ENCODE results near the gene BORA.
A peak's percentile ranks its signal among the peaks of the same experiment; 100 is the strongest.

The BORA gene
- long read RNA-seq, transcript BORA-202 (11 exons, 1,673 nt): major isoform, 64 of 245 reads
- long read RNA-seq, transcript BORA-203 (12 exons, 2,936 nt): minor isoform, 45 of 245 reads
- long read RNA-seq, partial matches to known transcripts: 3 of 245 reads
- long read RNA-seq, other reads (novel, unspliced or antisense): 133 of 245 reads

GRCh38 chr13:72727417-72728289 lies at the start of gene BORA, which contains the start of gene MZT1:
BORA (plus strand) TSS chr13:72727923; CDS start chr13:72728941, 1,018 bp downstream.
MZT1 (minus strand) TSS chr13:72727629; CDS start chr13:72727602, 27 bp downstream.
- peak within 1 kb of the TSS; percentile 88 for H3K27ac ChIP-seq (replicated peaks)
- H3K27me3 ChIP-seq (ENCODE audit: insufficient read depth, poor library complexity, severe bottlenecking): no peaks in the 10 kb centered on the region
- H3K4me3 ChIP-seq (replicated peaks; ENCODE audit: insufficient read depth, low read length): peak within 1 kb of the TSS; percentile 95
- DNase-seq (ENCODE audit: low read depth in 1 of 2, low spot score in 1 of 2): peak; percentile 86 to 99
- TF ChIP-seq SPI1 (IDR thresholded peaks at IDR 0.05; ENCODE audit: borderline replicate concordance, low read depth) (peak; percentile 58; the same call in 1 of the 2 replicates), GABPA (IDR thresholded peaks at IDR 0.05; ENCODE audit: low read depth) (no peak; the same call in 1 of the 2 replicates), POLR2AphosphoS5 (IDR thresholded peaks at IDR 0.05; ENCODE audit: low read depth) (peak; percentile 48)

DNA sequence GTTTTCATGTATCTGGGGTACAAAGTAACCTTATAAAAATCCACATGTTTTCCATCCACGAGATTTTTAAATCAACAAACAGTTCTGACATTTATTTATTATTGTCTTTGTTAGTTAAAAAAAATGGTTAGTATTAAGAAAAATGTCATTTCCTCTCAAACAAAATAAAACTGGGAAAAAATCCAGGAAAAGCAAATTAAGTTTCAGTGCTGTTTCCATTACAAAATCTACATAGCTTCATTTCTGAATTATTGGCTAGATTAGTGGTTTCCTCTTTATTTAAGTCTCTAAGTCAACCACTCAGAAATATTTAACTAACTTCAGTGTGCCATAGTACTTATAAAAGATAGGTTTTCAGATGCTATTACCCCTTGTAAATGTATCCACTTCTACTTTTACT lies 49.4 kb upstream of the BORA start:
- no peaks in the 10 kb centered on the region for H3K27me3 ChIP-seq (ENCODE audit: insufficient read depth, poor library complexity, severe bottlenecking)
- H3K4me3 ChIP-seq (replicated peaks; ENCODE audit: insufficient read depth, low read length): no peak overlapping the region
- DNase-seq (ENCODE audit: low read depth in 1 of 2, low spot score in 1 of 2): no peak
- TF ChIP-seq, protein P1, sequence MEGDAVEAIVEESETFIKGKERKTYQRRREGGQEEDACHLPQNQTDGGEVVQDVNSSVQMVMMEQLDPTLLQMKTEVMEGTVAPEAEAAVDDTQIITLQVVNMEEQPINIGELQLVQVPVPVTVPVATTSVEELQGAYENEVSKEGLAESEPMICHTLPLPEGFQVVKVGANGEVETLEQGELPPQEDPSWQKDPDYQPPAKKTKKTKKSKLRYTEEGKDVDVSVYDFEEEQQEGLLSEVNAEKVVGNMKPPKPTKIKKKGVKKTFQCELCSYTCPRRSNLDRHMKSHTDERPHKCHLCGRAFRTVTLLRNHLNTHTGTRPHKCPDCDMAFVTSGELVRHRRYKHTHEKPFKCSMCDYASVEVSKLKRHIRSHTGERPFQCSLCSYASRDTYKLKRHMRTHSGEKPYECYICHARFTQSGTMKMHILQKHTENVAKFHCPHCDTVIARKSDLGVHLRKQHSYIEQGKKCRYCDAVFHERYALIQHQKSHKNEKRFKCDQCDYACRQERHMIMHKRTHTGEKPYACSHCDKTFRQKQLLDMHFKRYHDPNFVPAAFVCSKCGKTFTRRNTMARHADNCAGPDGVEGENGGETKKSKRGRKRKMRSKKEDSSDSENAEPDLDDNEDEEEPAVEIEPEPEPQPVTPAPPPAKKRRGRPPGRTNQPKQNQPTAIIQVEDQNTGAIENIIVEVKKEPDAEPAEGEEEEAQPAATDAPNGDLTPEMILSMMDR (IDR thresholded peaks at IDR 0.05; ENCODE audit: insufficient read depth, low read length): no peak
- TF ChIP-seq SPI1 (IDR thresholded peaks at IDR 0.05; ENCODE audit: borderline replicate concordance, low read depth): no peak
- TF ChIP-seq POLR2AphosphoS5 (IDR thresholded peaks at IDR 0.05; ENCODE audit: low read depth): no peak
- no peak for TF ChIP-seq GABPA (IDR thresholded peaks at IDR 0.05; ENCODE audit: low read depth)
- TF ChIP-seq, protein P2, sequence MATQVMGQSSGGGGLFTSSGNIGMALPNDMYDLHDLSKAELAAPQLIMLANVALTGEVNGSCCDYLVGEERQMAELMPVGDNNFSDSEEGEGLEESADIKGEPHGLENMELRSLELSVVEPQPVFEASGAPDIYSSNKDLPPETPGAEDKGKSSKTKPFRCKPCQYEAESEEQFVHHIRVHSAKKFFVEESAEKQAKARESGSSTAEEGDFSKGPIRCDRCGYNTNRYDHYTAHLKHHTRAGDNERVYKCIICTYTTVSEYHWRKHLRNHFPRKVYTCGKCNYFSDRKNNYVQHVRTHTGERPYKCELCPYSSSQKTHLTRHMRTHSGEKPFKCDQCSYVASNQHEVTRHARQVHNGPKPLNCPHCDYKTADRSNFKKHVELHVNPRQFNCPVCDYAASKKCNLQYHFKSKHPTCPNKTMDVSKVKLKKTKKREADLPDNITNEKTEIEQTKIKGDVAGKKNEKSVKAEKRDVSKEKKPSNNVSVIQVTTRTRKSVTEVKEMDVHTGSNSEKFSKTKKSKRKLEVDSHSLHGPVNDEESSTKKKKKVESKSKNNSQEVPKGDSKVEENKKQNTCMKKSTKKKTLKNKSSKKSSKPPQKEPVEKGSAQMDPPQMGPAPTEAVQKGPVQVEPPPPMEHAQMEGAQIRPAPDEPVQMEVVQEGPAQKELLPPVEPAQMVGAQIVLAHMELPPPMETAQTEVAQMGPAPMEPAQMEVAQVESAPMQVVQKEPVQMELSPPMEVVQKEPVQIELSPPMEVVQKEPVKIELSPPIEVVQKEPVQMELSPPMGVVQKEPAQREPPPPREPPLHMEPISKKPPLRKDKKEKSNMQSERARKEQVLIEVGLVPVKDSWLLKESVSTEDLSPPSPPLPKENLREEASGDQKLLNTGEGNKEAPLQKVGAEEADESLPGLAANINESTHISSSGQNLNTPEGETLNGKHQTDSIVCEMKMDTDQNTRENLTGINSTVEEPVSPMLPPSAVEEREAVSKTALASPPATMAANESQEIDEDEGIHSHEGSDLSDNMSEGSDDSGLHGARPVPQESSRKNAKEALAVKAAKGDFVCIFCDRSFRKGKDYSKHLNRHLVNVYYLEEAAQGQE (IDR thresholded peaks at IDR 0.05; ENCODE audit: insufficient replicate concordance, low read depth): no peak
- no peak overlapping the region for H3K27ac ChIP-seq (replicated peaks)

DNA sequence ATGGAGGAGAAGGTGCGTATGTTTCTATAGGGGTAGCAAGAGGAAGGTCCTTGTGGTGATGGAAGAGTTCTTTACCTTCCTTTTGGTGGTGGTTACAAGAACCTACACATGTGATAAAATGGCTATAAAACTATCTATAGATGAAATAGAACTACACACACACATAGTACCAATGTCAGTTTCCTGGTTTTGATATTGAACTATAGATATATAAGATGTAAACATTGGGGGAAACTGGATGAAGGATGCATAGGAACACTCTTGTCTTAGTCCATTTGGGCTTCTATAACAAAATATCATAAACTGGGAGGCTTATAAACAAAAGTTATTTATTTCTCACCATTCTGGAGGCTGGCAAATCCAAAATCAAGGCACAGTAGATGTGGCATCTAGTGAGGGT lies 47.4 kb upstream of the BORA start:
- no peak for DNase-seq (ENCODE audit: low read depth in 1 of 2, low spot score in 1 of 2)
- no peak overlapping the region for H3K27ac ChIP-seq (replicated peaks)
- no peak overlapping the region for H3K4me3 ChIP-seq (replicated peaks; ENCODE audit: insufficient read depth, low read length)
- TF ChIP-seq POLR2AphosphoS5 (IDR thresholded peaks at IDR 0.05; ENCODE audit: low read depth): no peak
- TF ChIP-seq, protein P1 (IDR thresholded peaks at IDR 0.05; ENCODE audit: insufficient read depth, low read length): no peak
- TF ChIP-seq GABPA (IDR thresholded peaks at IDR 0.05; ENCODE audit: low read depth): no peak
- TF ChIP-seq SPI1 (IDR thresholded peaks at IDR 0.05; ENCODE audit: borderline replicate concordance, low read depth): no peak
- TF ChIP-seq, protein P2 (IDR thresholded peaks at IDR 0.05; ENCODE audit: insufficient replicate concordance, low read depth): no peak
- no peaks in the 10 kb centered on the region for H3K27me3 ChIP-seq (ENCODE audit: insufficient read depth, poor library complexity, severe bottlenecking)

GRCh38 chr13:72686766-72687165 lies 41.0 kb upstream of the BORA start:
- H3K27ac ChIP-seq (replicated peaks): no peak overlapping the region
- no peak overlapping the region for H3K4me3 ChIP-seq (replicated peaks; ENCODE audit: insufficient read depth, low read length)
- TF ChIP-seq, protein P2 (IDR thresholded peaks at IDR 0.05; ENCODE audit: insufficient replicate concordance, low read depth): no peak
- TF ChIP-seq, protein P1 (IDR thresholded peaks at IDR 0.05; ENCODE audit: insufficient read depth, low read length): no peak
- TF ChIP-seq GABPA (IDR thresholded peaks at IDR 0.05; ENCODE audit: low read depth): no peak
- no peak for TF ChIP-seq SPI1 (IDR thresholded peaks at IDR 0.05; ENCODE audit: borderline replicate concordance, low read depth)
- no peak for TF ChIP-seq POLR2AphosphoS5 (IDR thresholded peaks at IDR 0.05; ENCODE audit: low read depth)
- DNase-seq (ENCODE audit: low read depth in 1 of 2, low spot score in 1 of 2): no peak
- no peaks in the 10 kb centered on the region for H3K27me3 ChIP-seq (ENCODE audit: insufficient read depth, poor library complexity, severe bottlenecking)
